A549 (cell line): ENCODE data around the gene PRDM10. TPM values are rescaled to one million over a fixed set of nuclear protein-coding genes. Genes with fewer than 3 reads are reported as not detected.

Experiments
- ATAC-seq, 2 experiments: fragments of 200-7000 bp in 1 of 2; fragments of >200 bp in 1 of 2; cut with Nextera tagmentation in 1 of 2; cut with Tn5 transposase in 1 of 2; 3 replicates each; pipeline versions ENCODE4 v1.8.0 to v1.9.1; 2018 to 2020; ENCODE audit warnings: mild to moderate bottlenecking in 1 of 2, moderate library complexity in 1 of 2
- CTCF ChIA-PET: fragments of 300-600 bp; sonication (Branson Sonifier 250); formaldehyde crosslinking; extraction: SDS; loops from one replicate; lab custom pipeline; 2021; ENCODE audit warnings: antibody characterized with exemption, inconsistent platforms; lab: Yijun Ruan, JAX
- POLR2A ChIA-PET: fragments of 350-600 bp; formaldehyde crosslinking; extraction: SDS; loops from one replicate; lab custom pipeline; 2021; ENCODE audit warnings: antibody characterized with exemption, inconsistent platforms; lab: Yijun Ruan, JAX
- DNase-seq, 2 experiments: peaks; one replicate each; pipeline versions ENCODE4 v3.0.0 to v3.0.0-alpha.2; 2011 to 2016; ENCODE audit warnings: low read depth in 1 of 2, low spot score in 1 of 2
- FAIRE-seq: peaks from 2 replicates; lab custom pipeline; 2011; peaks lifted over from hg19 to GRCh38; lab: Jason Lieb, UNC
- H3K27ac ChIP-seq, 2 experiments: fragments of >200 bp; sonication (Bioruptor Twin); formaldehyde crosslinking; 3 replicates each; pipeline ENCODE4 v1.5.1; 2016 to 2017
- H3K4me1 ChIP-seq: fragments of >200 bp; sonication (Bioruptor Twin); formaldehyde crosslinking; 3 replicates; pipeline ENCODE4 v1.6.1; 2016
- H3K4me2 ChIP-seq: fragments of >200 bp; sonication (Bioruptor Twin); formaldehyde crosslinking; 3 replicates; pipeline ENCODE4 v1.6.1; 2016
- H3K4me3 ChIP-seq: fragments of >200 bp; sonication (Bioruptor Twin); formaldehyde crosslinking; 3 replicates; pipeline ENCODE4 v1.5.1; 2016
- H3K9me3 ChIP-seq: fragments of >200 bp; sonication (Bioruptor Twin); formaldehyde crosslinking; 3 replicates; pipeline ENCODE4 v1.6.1; 2016
- CEBPB ChIP-seq, 2 experiments: fragments of >200 bp in 1 of 2; sonication (Bioruptor Twin) in 1 of 2; formaldehyde crosslinking in 1 of 2; IDR thresholded peaks; 2 replicates each; pipeline ENCODE4 v1.6.1; 2012 to 2016
- CHD4 ChIP-seq: fragments of 200-600 bp; sonication (generic); IDR thresholded peaks from 2 replicates; pipeline ENCODE4 v1.6.1; 2016; ENCODE audit warnings: antibody characterized with exemption, mild to moderate bottlenecking, borderline replicate concordance
- EHF ChIP-seq: fragments of 250-450 bp; sonication (Bioruptor Pico); IDR thresholded peaks from 2 replicates; pipeline ENCODE4 v1.5.0; 2020; ENCODE audit warnings: mild to moderate bottlenecking
- ESRRA ChIP-seq: fragments of 150-350 bp; IDR thresholded peaks from 2 replicates; pipeline ENCODE4 v1.6.1; 2014; ENCODE audit warnings: mild to moderate bottlenecking, low read length, borderline replicate concordance
- HEYL ChIP-seq: fragments of 250-450 bp; sonication (Bioruptor Pico); IDR thresholded peaks from 2 replicates; pipeline ENCODE4 v1.8.0; 2021; ENCODE audit warnings: mild to moderate bottlenecking, moderate library complexity
- HOXB5 ChIP-seq: fragments of 250-450 bp; sonication (Bioruptor Pico); IDR thresholded peaks from 2 replicates; pipeline ENCODE4 v1.5.0; 2020; ENCODE audit warnings: mild to moderate bottlenecking, moderate library complexity
- JUN ChIP-seq, 2 experiments: fragments of >200 bp; sonication (Bioruptor Twin); formaldehyde crosslinking; IDR thresholded peaks; 2 replicates in 1 of 2; 3 replicates in 1 of 2; pipeline ENCODE4 v1.6.1; 2016 to 2017
- JUNB ChIP-seq: fragments of >200 bp; sonication (Bioruptor Twin); formaldehyde crosslinking; IDR thresholded peaks from 2 replicates; pipeline ENCODE4 v1.6.1; 2016
- MAFK ChIP-seq: fragments of 450-650 bp; IDR thresholded peaks from 2 replicates; pipeline ENCODE4 v1.6.1; 2014; ENCODE audit not compliant: partially characterized antibody
- MAZ ChIP-seq: fragments of 150-350 bp; IDR thresholded peaks from 2 replicates; pipeline ENCODE4 v1.6.1; 2014; ENCODE audit warnings: antibody characterized with exemption, low read depth, low read length, borderline replicate concordance
- NR3C1 ChIP-seq: fragments of >200 bp; sonication (Bioruptor Twin); formaldehyde crosslinking; IDR thresholded peaks from 3 replicates; pipeline ENCODE4 v1.6.1; 2017
- PHF8 ChIP-seq: fragments of 200-600 bp; sonication (generic); IDR thresholded peaks from 2 replicates; pipeline ENCODE4 v1.6.1; 2016; ENCODE audit warnings: low read depth, mild to moderate bottlenecking, antibody characterized with exemption, moderate library complexity, borderline replicate concordance
- RAD21 ChIP-seq, 2 experiments: fragments of >200 bp in 1 of 2; sonication (Bioruptor Twin) in 1 of 2; formaldehyde crosslinking in 1 of 2; IDR thresholded peaks in 1 of 2; conservative IDR thresholded peaks in 1 of 2; 2 replicates in 1 of 2; 3 replicates in 1 of 2; pipeline ENCODE4 v1.6.1; 2012 to 2018; ENCODE audit warnings: inconsistent platforms in 1 of 2
- RCOR1 ChIP-seq: fragments of 150-350 bp; IDR thresholded peaks from 2 replicates; pipeline ENCODE4 v1.6.1; 2014; ENCODE audit warnings: antibody characterized with exemption, low read length, low read depth
- RNF2 ChIP-seq: fragments of 200-600 bp; sonication (generic); IDR thresholded peaks from 2 replicates; pipeline ENCODE4 v1.6.1; 2016; ENCODE audit warnings: low read depth, mild to moderate bottlenecking, antibody characterized with exemption, moderate library complexity, borderline replicate concordance
- TFCP2L1 ChIP-seq: fragments of 250-450 bp; sonication (Bioruptor Pico); IDR thresholded peaks from 2 replicates; pipeline ENCODE4 v1.5.0; 2021; ENCODE audit warnings: mild to moderate bottlenecking
- ZC3H11A ChIP-seq: fragments of 450-650 bp; IDR thresholded peaks from 2 replicates; pipeline ENCODE4 v1.6.1; 2014; ENCODE audit warnings: antibody characterized with exemption, mild to moderate bottlenecking
- ZFP36 ChIP-seq: fragments of 450-650 bp; IDR thresholded peaks from 2 replicates; pipeline ENCODE4 v1.6.1; 2014; ENCODE audit warnings: borderline replicate concordance; ENCODE audit not compliant: partially characterized antibody
- ZNF302 ChIP-seq: fragments of 250-450 bp; sonication (Bioruptor Pico); IDR thresholded peaks from 2 replicates; pipeline ENCODE4 v1.9.0; 2021; ENCODE audit warnings: inconsistent platforms, mild to moderate bottlenecking, moderate library complexity
- ZSCAN20 ChIP-seq: fragments of 250-450 bp; sonication (Bioruptor Pico); IDR thresholded peaks from 2 replicates; pipeline ENCODE4 v1.8.0; 2022; ENCODE audit warnings: mild to moderate bottlenecking, moderate library complexity
- WGBS: methylation state at CpG from one replicate; pipeline ENCODE4 v1.1.6; 2017; ENCODE audit errors: missing lambda C conversion rate; 5-methylcytosine and 5-hydroxymethylcytosine counted together
- polyA plus RNA-seq, 4 experiments: library from polyadenylated mRNA; depleted of rRNA in 3 of 4; stranded (reverse); fragments of >200 nt; fragmentation: RNase III in 1 of 4; extraction: RNeasy Plus Mini Kit Qiagen cat#74134 plus additional on column Dnase treatment in 1 of 4; gene quantifications; 2 replicates in 3 of 4; 3 replicates in 1 of 4; pipeline ENCODE4 v1.2.3, GENCODE V29; 2011 to 2017
- TF ChIP-seq, protein P1 (sequence below): fragments of 150-350 bp; IDR thresholded peaks from 2 replicates; pipeline ENCODE4 v1.6.1; 2014; ENCODE audit warnings: low read depth, mild to moderate bottlenecking, low read length
- TF ChIP-seq, protein P2 (sequence below): fragments of 250-450 bp; sonication (Bioruptor Pico); IDR thresholded peaks from 2 replicates; pipeline ENCODE4 v1.5.0; 2021; ENCODE audit warnings: mild to moderate bottlenecking, moderate library complexity, borderline replicate concordance
- TF ChIP-seq, protein P3 (sequence below): IDR thresholded peaks from 2 replicates; pipeline ENCODE4 v1.6.1; 2012; ENCODE audit warnings: low read depth, borderline replicate concordance
- TF ChIP-seq, protein P4 (sequence below): fragments of 450-650 bp; IDR thresholded peaks from 2 replicates; pipeline ENCODE4 v1.6.1; 2014; ENCODE audit warnings: antibody characterized with exemption
- TF ChIP-seq, protein P5 (sequence below): fragments of >200 bp; sonication (Bioruptor Twin); formaldehyde crosslinking; IDR thresholded peaks from 3 replicates; pipeline ENCODE4 v1.6.1; 2016
- TF ChIP-seq, protein P6 (sequence below): IDR thresholded peaks from 2 replicates; pipeline ENCODE4 v1.6.1; 2012
- TF ChIP-seq, protein P7 (sequence below): fragments of >200 bp; sonication (Bioruptor Twin); formaldehyde crosslinking; IDR thresholded peaks from 3 replicates; pipeline ENCODE4 v1.5.1; 2016

The PRDM10 gene
- polyA plus RNA-seq, 2 of the 4 experiments (the other 2 are of a cell fraction): 3.1 to 4.0 TPM

DNA sequence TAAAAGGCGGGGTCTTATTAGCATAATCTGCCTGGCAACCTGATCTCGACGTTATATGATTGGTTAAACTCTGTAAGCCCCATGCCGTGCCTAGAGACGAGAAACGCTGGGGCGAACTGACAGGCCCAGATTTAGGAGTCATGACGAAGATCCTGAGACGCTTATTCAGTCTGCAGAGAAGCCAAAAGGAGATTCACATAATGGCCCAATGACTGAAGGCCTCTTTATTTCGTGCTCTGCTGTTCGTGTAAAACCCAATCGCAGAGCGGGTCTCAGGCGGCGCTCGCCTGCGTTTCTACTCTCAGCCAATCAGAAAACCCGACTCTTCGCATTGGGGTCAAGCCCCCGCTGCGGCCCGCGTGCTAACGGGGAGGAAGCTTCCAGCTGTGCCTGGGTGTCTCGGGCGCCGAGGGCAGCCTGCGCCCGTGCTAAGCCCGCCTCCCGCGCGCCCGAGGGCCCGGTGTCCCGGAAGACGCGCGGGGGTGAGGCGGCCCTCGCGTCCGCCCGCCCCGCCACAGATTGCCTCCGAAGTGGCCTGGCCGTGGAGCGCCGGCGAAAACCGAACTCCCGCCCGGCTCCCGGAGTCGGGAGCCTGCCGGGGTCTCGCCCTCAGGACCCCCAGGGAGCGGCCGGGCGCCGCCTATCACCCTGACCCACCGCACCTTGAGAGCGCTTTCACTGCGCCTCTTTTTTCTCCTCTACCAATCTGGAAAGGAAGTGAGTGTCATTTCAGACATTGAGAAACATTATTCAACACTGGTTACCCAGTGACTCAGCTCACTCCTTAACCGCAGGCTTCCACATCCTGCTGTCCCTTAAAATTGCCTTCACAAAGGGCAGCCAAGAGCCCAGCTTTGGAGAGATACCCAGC is 446 bp upstream of the PRDM10 start (continued):
- TF ChIP-seq, protein P1, sequence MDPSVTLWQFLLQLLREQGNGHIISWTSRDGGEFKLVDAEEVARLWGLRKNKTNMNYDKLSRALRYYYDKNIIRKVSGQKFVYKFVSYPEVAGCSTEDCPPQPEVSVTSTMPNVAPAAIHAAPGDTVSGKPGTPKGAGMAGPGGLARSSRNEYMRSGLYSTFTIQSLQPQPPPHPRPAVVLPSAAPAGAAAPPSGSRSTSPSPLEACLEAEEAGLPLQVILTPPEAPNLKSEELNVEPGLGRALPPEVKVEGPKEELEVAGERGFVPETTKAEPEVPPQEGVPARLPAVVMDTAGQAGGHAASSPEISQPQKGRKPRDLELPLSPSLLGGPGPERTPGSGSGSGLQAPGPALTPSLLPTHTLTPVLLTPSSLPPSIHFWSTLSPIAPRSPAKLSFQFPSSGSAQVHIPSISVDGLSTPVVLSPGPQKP: no peak
- no peak for TF ChIP-seq RCOR1
- no peak for TF ChIP-seq EHF (CRISPR knock-in tag)
- TF ChIP-seq ZC3H11A: no peak
- TF ChIP-seq, protein P2, sequence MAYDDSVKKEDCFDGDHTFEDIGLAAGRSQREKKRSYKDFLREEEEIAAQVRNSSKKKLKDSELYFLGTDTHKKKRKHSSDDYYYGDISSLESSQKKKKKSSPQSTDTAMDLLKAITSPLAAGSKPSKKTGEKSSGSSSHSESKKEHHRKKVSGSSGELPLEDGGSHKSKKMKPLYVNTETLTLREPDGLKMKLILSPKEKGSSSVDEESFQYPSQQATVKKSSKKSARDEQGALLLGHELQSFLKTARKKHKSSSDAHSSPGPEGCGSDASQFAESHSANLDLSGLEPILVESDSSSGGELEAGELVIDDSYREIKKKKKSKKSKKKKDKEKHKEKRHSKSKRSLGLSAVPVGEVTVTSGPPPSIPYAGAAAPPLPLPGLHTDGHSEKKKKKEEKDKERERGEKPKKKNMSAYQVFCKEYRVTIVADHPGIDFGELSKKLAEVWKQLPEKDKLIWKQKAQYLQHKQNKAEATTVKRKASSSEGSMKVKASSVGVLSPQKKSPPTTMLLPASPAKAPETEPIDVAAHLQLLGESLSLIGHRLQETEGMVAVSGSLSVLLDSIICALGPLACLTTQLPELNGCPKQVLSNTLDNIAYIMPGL: no peak
- no peak for TF ChIP-seq ESRRA
- peak; percentile 32 to 58; a peak in 3 of 5 replicates for TF ChIP-seq JUN (IDR thresholded peaks at IDR 0.05)
- no peak for TF ChIP-seq MAFK
- TF ChIP-seq, protein P3, sequence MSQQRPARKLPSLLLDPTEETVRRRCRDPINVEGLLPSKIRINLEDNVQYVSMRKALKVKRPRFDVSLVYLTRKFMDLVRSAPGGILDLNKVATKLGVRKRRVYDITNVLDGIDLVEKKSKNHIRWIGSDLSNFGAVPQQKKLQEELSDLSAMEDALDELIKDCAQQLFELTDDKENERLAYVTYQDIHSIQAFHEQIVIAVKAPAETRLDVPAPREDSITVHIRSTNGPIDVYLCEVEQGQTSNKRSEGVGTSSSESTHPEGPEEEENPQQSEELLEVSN: peak; percentile 77; the same call in 1 of the 2 replicates
- no peak for TF ChIP-seq RNF2
- peak; percentile 87 for TF ChIP-seq PHF8
- no peak for TF ChIP-seq ZNF302 (CRISPR knock-in tag)
- no peak for TF ChIP-seq NR3C1
- TF ChIP-seq ZSCAN20: no peak
- TF ChIP-seq RAD21 (conservative IDR thresholded peaks at IDR 0.05 in 1 of 2, IDR thresholded peaks at IDR 0.05 in 1 of 2): no peak
- TF ChIP-seq, protein P4, sequence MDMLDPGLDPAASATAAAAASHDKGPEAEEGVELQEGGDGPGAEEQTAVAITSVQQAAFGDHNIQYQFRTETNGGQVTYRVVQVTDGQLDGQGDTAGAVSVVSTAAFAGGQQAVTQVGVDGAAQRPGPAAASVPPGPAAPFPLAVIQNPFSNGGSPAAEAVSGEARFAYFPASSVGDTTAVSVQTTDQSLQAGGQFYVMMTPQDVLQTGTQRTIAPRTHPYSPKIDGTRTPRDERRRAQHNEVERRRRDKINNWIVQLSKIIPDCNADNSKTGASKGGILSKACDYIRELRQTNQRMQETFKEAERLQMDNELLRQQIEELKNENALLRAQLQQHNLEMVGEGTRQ: no peak

DNA sequence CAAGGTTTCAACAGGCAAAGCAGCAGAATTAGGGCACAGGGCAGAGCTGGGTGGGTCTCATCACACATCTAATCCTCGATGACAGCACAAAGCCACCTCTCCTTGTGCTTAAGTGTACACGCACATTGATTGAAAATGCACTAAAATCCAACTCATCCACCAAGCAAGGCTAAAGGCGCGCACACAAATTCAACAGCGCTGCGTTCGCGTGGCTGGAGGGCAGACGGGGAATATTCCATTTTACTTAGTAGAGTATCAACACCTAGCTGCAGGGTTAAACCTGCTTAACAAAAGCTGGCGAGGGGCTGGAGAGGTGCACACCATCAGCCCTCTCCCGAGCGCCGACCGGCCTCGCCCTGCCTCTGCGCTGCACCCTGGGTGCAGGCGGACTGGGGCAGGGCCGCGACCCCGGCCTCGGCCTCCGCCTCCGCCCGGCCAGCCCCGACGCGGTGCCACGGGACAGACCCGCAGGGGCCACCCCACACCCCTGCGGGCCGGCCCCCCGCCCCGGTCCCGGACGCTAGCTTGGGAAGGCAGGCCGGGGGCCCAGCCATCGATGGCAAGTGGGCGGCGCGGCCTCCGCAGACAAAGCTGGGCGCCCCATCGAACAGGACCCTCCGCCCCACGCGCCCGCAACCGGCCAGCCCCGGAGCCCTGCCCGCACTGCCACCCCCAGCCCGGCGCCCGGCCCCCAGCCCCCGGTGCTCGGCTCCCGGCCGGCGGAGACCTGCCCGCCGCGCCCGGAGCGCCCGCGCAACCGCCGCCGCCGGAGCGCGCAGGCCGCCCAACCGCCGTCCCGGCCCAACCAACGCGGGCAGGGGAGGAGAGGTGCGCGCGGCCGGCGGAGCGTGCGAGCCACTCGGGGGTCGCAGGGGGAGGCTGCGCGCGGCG is 929 bp downstream of the PRDM10 start:
- ChIA-PET POLR2A (interaction anchor here (0.8 to 3.2 kb wide), 11 partner anchors 9 to 144 kb away, joined by 3 to 53 read pairs (median 5); partner anchors contain the start of gene APLP2), CTCF (interaction anchor here (1.0 to 1.1 kb wide), 2 partner anchors 13 to 131 kb away, joined by 4 to 5 read pairs; no protein-coding TSS in a partner anchor)
- H3K4me3 ChIP-seq: peak overlapping the region; percentile 63
- peak overlapping the region; percentile 73 for H3K4me2 ChIP-seq
- 1% methylated on average over 13 of the region's 90 CpGs for WGBS
- DNase-seq: peak; percentile 12 to 24
- peaks cover 19% of the 10 kb centered on the region for H3K4me1 ChIP-seq
- peak in 1 of 2 experiments; percentile 52; a peak in 3 of 6 replicates for ATAC-seq
- FAIRE-seq: no peak
- H3K27ac ChIP-seq: peak overlapping the region; percentile 99 to 100
- H3K9me3 ChIP-seq: no peaks in the 10 kb centered on the region
- TF ChIP-seq PHF8 (peak; percentile 8; the same call in 1 of the 2 replicates), HOXB5 (no peak), CEBPB (IDR thresholded peaks at IDR 0.05) (no peak), CHD4 (no peak), ZFP36 (no peak), MAZ (no peak), JUNB (no peak), RAD21 (conservative IDR thresholded peaks at IDR 0.05 in 1 of 2, IDR thresholded peaks at IDR 0.05 in 1 of 2) (no peak), TFCP2L1 (no peak), RCOR1 (no peak), ESRRA (no peak), HEYL (CRISPR knock-in tag) (no peak)
- TF ChIP-seq, protein P5, sequence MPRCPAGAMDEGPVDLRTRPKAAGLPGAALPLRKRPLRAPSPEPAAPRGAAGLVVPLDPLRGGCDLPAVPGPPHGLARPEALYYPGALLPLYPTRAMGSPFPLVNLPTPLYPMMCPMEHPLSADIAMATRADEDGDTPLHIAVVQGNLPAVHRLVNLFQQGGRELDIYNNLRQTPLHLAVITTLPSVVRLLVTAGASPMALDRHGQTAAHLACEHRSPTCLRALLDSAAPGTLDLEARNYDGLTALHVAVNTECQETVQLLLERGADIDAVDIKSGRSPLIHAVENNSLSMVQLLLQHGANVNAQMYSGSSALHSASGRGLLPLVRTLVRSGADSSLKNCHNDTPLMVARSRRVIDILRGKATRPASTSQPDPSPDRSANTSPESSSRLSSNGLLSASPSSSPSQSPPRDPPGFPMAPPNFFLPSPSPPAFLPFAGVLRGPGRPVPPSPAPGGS: peak; percentile 62; the same call in 2 of the 3 replicates
- TF ChIP-seq, protein P6, sequence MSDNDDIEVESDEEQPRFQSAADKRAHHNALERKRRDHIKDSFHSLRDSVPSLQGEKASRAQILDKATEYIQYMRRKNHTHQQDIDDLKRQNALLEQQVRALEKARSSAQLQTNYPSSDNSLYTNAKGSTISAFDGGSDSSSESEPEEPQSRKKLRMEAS: peak; percentile 37; the same call in 1 of the 2 replicates
- TF ChIP-seq, protein P7, sequence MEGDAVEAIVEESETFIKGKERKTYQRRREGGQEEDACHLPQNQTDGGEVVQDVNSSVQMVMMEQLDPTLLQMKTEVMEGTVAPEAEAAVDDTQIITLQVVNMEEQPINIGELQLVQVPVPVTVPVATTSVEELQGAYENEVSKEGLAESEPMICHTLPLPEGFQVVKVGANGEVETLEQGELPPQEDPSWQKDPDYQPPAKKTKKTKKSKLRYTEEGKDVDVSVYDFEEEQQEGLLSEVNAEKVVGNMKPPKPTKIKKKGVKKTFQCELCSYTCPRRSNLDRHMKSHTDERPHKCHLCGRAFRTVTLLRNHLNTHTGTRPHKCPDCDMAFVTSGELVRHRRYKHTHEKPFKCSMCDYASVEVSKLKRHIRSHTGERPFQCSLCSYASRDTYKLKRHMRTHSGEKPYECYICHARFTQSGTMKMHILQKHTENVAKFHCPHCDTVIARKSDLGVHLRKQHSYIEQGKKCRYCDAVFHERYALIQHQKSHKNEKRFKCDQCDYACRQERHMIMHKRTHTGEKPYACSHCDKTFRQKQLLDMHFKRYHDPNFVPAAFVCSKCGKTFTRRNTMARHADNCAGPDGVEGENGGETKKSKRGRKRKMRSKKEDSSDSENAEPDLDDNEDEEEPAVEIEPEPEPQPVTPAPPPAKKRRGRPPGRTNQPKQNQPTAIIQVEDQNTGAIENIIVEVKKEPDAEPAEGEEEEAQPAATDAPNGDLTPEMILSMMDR: no peak
